ENCODE results near the gene TOMM22.

The TOMM22 gene

DNA sequence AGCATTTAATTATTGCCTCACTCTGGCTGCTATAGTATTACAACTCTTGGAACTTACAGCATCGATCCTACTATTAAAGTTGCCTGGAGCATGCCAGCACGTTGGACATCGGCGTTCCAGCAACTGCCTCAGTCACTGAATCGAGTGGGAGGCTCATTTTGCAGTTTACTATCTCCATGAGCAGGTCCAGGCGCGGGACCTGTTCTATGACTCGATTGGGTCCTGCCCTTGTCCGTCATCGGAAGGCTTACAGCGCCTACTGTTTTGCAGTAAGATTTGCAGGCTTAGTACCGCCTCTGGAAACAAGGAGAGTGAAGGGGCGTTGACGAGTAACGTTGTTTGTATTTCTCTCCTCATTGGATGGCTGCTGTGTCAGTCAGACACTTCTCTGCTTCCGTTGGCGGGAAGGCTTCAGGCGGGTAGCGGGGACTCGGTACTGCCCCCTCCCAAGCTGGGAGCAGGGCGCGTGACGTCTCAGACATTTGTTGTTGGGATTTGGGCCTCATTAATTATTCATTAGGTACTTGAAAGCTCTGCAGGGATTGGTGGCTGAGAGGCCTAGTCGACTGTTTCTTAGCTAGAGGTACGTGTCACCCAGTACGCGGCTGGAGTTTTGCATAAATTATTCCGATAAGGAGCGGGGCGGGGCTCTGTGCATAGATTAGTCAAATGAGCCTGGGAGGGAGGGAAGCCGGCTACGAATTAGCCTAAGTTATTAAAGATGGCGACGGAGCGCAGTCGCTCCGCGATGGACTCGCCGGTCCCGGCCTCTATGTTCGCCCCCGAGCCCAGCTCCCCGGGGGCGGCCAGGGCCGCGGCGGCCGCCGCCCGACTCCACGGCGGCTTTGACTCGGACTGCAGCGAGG lies 23.7 kb downstream of the TOMM22 start, which contains the start of gene GTPBP1:
Gene GTPBP1 (plus strand): TSS at position 710 of the 866 bp plus-strand sequence. CDS start 12 bp downstream, at position 722.
- no peaks in the 10 kb centered on the region for H3K27me3 Mint-ChIP-seq
- H3K4me1 Mint-ChIP-seq = peaks cover 60% of the 10 kb centered on the region
- H3K27ac Mint-ChIP-seq = peak within 1 kb of the TSS; percentile 89
- H3K36me3 Mint-ChIP-seq = peaks cover 2% of the 10 kb centered on the region
- H3K9me3 Mint-ChIP-seq = no peaks in the 10 kb centered on the region
- H3K4me3 Mint-ChIP-seq = peak within 1 kb of the TSS; percentile 93

DNA sequence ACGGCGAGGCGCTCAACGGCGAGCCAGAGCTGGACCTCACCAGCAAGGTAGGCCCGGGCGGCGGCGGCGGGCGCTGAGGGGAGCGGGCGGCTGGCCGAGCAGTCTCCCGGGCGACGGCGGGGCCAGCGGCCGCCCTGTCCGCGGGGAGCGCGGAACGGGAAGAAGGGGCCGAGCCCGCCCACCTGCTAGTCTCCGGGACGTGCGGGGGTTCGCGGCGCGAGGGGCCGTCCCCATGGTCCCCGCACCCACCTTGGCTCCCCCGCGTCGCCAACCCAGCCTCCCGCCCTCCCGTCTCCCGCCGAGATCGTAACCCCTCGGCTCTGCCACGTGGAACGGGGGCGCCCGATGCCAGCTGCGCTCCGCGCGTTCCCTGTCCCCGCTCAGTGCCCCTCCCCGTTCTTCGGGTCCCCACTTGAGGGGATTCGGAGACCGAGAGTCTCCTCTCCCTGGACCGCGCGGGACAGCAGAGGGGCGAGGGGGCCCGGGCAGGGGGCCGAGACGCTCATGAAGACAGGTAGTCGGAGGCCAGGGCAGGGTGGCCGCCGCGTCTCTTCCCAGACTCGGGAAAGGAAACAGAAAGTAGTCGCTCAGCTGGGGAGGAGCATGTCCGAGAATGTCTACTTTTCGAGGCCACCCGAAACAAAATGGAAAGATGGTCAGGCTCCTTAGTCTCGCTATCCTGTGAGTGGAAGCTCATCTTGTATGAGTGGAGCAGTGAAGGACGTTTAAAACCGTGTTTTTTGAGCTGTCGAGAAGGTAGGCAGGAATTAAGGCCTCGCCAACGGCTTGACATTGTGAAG lies 24.5 kb downstream of the TOMM22 start:
- no peaks in the 10 kb centered on the region for H3K9me3 Mint-ChIP-seq
- H3K4me1 Mint-ChIP-seq = peaks cover 68% of the 10 kb centered on the region
- H3K36me3 Mint-ChIP-seq = peaks cover 2% of the 10 kb centered on the region

DNA sequence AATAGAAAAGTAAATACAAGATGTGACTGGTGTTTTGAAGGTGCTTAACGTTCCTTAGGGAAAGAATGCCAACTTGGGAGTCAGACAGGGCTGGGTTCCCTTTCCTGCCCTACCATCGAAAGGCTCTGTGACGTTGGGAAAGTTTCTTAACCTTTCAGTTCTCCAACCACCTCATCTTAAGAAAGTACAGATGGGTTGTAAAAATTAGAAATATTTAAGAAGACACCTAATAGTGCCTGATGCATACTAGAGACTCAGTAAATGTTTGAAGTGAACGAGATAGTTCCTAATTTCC lies 25.1 kb downstream of the TOMM22 start:
- H3K27ac Mint-ChIP-seq = peak overlapping the region; percentile 89
- peaks cover 2% of the 10 kb centered on the region for H3K36me3 Mint-ChIP-seq
- peak overlapping the region; percentile 93 for H3K4me3 Mint-ChIP-seq
- H3K27me3 Mint-ChIP-seq = no peaks in the 10 kb centered on the region
- H3K9me3 Mint-ChIP-seq = no peaks in the 10 kb centered on the region
- H3K4me1 Mint-ChIP-seq = peaks cover 67% of the 10 kb centered on the region

More for the DNA sequence above, 24.5 kb downstream of the TOMM22 start:
- Mint-ChIP-seq H3K27ac (peak overlapping the region; percentile 89), H3K27me3 (no peaks in the 10 kb centered on the region), H3K4me3 (peak overlapping the region; percentile 93)

DNA sequence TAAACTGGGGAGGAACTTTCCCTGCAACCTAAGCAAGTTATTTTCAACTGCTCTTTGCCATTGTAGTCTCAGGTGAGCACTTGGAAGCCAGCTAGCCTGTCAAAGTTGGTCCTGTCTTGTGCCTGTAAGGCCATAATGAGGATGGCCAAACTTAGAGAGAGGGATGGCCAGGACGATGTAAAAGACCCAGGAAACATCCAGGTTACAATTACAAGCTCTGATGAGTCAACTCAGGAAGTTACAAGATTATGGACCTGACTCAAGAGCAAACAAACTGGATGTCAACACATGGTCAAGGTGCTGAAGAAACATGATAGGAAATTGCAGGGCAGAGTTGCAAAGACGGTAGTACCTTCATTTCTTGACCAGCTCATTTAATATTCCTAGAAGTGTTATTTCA lies 25.6 kb downstream of the TOMM22 start:
- Mint-ChIP-seq H3K27me3 (no peaks in the 10 kb centered on the region), H3K4me1 (peaks cover 71% of the 10 kb centered on the region), H3K9me3 (no peaks in the 10 kb centered on the region), H3K27ac (peak overlapping the region; percentile 43), H3K36me3 (peaks cover 4% of the 10 kb centered on the region), H3K4me3 (peak overlapping the region; percentile 93)

DNA sequence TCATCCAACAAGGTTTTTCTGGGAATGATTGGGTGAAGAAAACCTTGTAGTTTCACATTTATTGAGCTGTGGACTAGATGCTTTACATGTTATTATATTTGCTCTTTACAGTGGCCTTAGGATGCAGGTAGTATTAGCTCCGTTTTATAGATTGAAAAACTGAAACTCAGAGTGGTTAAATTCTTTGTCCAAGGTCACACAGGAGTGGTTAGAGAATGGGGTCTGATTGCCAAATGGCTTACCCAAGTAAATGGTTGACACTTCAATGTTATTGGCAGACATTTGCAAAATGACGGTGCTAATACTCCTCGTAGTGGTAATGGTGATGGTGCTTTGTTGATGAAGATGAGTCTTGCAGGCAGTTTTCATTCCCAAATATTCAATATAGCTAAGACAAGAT lies 26.2 kb downstream of the TOMM22 start:
- no peaks in the 10 kb centered on the region for H3K9me3 Mint-ChIP-seq
- H3K36me3 Mint-ChIP-seq = peaks cover 6% of the 10 kb centered on the region
- no peaks in the 10 kb centered on the region for H3K27me3 Mint-ChIP-seq
- peak overlapping the region; percentile 3 for H3K27ac Mint-ChIP-seq
- H3K4me3 Mint-ChIP-seq = peak overlapping the region; percentile 93
- peaks cover 77% of the 10 kb centered on the region for H3K4me1 Mint-ChIP-seq

DNA sequence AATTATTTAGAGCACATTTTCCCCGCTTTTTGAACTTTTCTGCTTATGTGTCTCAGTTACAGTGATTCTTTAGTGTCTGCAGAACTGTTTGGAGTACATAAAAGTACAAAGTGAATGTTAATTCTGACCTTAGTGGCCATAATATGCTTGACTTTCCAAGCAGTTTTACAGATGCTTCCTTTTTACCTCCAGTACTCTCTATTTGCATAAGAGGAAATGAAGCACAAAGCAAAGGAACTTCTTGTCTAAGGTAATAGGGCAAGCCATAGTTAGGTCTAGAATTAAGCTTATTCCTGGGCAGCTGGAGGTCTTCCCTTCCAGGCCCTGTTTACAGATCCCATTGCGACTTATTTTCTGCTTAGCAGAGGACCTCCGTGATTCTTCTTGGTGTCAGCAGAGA lies 27.5 kb downstream of the TOMM22 start:
- Mint-ChIP-seq H3K27ac (no peak overlapping the region), H3K9me3 (no peaks in the 10 kb centered on the region), H3K4me1 (peaks cover 84% of the 10 kb centered on the region), H3K36me3 (peaks cover 7% of the 10 kb centered on the region), H3K27me3 (no peaks in the 10 kb centered on the region), H3K4me3 (peak overlapping the region; percentile 38)

DNA sequence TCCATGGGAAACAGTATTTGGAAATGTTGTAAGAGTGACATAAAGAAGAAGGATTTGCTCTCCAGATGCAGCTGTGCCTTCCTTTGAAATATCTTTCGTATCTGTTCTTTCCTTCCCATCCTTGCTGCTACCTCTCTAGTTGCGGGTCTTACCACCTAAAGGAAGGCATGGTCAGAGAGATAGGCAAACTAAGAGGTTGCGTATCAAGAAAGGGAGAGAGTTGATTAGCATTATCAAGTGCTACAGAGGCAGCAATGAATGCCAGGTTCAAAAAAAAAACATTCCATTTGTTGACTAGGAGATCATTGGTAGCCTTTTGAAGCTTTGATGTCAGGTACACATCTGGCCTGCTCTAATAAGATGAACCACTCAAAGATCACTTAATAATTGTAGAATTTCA lies 28.6 kb downstream of the TOMM22 start:
- Mint-ChIP-seq H3K27ac (no peak overlapping the region), H3K4me3 (no peak overlapping the region), H3K9me3 (no peaks in the 10 kb centered on the region), H3K27me3 (no peaks in the 10 kb centered on the region), H3K4me1 (peaks cover 84% of the 10 kb centered on the region), H3K36me3 (peaks cover 7% of the 10 kb centered on the region)

DNA sequence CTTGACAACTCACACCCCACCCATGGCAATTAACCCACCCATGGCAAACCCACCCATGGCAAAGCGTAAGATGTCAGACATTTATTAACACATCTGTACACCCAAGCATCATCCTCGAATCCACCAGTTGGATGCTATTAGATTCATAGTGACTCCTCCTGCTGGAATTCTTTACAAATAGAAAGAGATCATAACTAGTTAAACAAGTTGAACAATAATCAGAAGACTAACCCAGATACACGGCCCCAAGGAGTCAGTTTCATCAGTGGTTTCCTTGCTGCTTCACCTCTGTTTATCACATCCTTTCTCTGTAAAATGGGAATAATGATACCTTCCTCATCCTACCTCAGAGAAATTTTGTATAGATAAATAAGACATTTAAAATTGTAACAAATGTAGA lies 29.1 kb downstream of the TOMM22 start:
- H3K36me3 Mint-ChIP-seq = peaks cover 7% of the 10 kb centered on the region
- no peaks in the 10 kb centered on the region for H3K9me3 Mint-ChIP-seq
- H3K27ac Mint-ChIP-seq = peak overlapping the region; percentile 23
- H3K27me3 Mint-ChIP-seq = no peaks in the 10 kb centered on the region
- peaks cover 86% of the 10 kb centered on the region for H3K4me1 Mint-ChIP-seq
- no peak overlapping the region for H3K4me3 Mint-ChIP-seq

DNA sequence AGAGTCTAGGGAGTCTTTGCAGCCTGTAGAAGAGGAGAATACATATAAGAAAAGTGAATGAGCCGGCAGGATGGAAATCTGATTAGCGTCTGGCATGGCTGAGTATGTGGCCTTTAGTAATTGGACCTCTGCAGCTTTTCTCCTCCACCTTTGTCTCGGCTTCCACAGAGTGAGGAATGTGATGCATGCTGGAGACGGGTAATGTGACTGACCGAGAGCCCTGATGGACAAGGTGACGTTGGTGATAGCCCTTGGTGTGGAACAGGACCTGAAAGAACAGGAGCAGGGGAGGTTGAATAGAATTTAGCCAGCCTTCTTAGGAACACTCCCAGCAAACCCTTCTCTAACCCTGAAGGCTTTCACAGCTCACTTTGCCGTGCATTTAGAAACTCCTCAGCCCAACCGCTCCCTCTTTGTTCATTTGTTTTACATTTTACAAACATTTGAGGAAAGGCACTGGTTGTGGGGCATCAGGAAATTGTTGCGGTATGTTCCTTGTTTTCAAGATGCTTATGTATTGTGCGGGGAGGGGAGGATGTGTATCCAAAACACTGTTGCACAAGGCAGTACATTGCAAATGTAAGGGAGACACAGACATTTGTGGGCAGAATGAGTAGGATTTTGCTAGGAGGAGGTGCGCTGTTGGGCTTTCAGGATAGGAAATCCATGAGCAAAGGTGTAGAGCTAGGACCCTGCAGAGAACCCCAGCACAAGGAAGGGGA lies 30.9 kb downstream of the TOMM22 start:
- Mint-ChIP-seq H3K9me3 (no peaks in the 10 kb centered on the region), H3K36me3 (peaks cover 10% of the 10 kb centered on the region), H3K27ac (peak overlapping the region; percentile 66), H3K4me3 (no peak overlapping the region), H3K4me1 (peaks cover 74% of the 10 kb centered on the region), H3K27me3 (no peaks in the 10 kb centered on the region)

DNA sequence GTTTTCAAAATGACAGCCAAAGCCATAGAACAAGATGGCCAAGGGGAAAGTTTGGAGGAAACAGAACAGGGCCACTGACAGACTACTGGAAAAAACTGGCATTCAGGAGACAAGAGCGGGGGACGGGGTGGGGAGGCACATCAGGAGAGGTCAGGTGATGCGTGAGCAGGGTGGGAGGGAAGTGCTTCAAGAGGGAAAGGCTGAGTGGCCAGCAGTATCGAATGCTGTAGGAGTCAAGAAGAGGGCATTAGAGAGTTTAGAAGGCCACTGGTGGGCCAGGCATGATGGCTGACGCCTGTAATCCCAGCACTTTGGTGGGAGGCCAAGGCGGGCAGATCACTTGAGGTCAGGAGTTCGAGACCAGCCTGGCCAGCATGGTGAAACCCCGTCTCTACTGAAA lies 32.2 kb downstream of the TOMM22 start:
- no peak overlapping the region for H3K4me3 Mint-ChIP-seq
- no peaks in the 10 kb centered on the region for H3K27me3 Mint-ChIP-seq
- no peak overlapping the region for H3K27ac Mint-ChIP-seq
- no peaks in the 10 kb centered on the region for H3K9me3 Mint-ChIP-seq
- H3K4me1 Mint-ChIP-seq = peaks cover 70% of the 10 kb centered on the region
- H3K36me3 Mint-ChIP-seq = peaks cover 10% of the 10 kb centered on the region

DNA sequence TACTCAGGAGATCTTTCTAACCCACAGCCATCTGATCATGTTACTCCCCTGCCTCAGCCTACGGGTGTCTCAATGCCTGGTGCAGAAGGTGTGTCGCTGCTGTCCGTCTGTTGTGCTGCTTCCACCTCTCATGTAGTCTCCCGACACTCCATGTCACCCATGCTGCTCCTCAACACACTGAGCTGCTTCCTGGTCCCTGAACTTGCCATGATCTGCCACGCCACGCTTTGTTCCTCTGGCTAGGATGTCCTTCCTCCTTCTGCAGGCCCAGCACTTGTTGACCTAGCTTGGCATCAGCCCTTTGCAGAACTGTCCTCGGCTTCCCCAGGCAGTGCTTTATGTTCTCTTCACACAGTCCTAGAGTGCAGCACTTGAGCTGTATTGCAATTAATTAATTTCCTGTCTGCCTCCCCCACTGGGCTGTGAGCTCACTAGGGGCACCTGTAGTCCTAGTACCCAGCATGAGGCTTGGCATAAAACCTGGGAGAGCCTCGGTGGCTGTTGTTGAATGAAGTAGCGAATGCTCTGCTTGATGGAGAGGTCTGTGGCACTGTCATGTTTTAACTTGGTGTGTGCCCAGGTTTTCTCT lies 33.5 kb downstream of the TOMM22 start:
- H3K27ac Mint-ChIP-seq = peak overlapping the region; percentile 84
- peaks cover 58% of the 10 kb centered on the region for H3K4me1 Mint-ChIP-seq
- H3K9me3 Mint-ChIP-seq = no peaks in the 10 kb centered on the region
- H3K4me3 Mint-ChIP-seq = no peak overlapping the region
- no peaks in the 10 kb centered on the region for H3K27me3 Mint-ChIP-seq
- peaks cover 10% of the 10 kb centered on the region for H3K36me3 Mint-ChIP-seq

DNA sequence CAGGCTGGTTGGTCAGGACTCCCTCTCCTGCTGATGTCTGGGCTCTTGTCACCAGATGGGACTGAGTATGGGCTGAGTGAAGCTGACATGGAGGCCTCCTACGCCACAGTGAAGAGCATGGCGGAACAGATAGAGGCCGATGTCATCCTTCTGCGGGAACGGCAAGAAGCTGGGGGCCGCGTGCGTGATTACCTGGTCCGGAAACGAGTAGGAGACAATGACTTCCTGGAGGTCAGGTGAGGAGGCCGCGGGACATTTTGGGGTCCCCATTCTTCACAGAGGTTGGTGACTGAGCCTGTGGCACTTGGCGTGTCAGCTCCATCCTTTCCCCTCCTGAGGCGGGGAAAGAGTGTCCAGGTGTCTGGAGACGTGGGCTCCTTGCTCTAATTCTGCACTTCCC lies 34.1 kb downstream of the TOMM22 start:
- Mint-ChIP-seq H3K36me3 (peaks cover 8% of the 10 kb centered on the region), H3K9me3 (no peaks in the 10 kb centered on the region), H3K27ac (no peak overlapping the region), H3K4me1 (peaks cover 52% of the 10 kb centered on the region), H3K4me3 (no peak overlapping the region), H3K27me3 (no peaks in the 10 kb centered on the region)

DNA sequence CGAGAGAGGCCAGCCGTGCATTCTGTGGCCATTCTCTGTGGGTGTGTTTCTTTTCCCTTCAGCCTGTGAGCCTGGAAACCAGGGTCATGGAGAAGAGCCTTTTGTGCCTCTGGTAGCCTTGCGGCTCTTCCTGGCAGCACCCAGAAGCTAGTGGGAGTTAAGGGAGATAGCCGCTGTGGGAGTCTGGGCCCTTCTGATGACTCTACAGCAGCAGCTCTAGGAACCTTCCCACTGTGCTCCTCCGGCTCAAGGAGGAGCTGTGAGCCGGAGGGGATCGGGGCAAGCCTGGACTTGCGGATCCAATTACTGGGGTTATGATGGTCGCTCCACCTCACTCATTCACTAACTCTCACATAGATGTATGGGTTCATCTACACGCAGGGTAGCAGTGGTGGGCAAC lies 34.5 kb downstream of the TOMM22 start:
- Mint-ChIP-seq H3K27ac (no peak overlapping the region), H3K4me3 (no peak overlapping the region), H3K4me1 (peaks cover 48% of the 10 kb centered on the region), H3K9me3 (no peaks in the 10 kb centered on the region), H3K36me3 (peaks cover 8% of the 10 kb centered on the region), H3K27me3 (no peaks in the 10 kb centered on the region)

DNA sequence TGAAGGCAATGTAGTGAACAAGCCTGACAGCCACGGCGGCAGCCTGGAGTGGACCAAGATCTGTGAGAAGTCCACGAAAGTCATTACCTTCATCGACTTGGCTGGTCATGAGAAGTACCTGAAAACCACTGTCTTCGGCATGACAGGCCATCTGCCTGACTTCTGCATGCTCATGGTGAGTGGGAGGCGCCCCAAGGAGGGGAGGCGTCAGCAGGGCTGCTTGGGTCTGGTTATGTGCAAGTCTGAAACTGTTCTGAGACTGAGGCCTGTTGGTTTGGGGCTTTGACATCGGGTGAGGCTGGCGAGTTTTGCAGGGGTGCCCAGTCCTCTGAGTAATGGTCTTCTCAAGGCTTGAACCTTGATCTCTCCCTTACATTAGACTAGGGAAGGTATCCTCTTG lies 35.1 kb downstream of the TOMM22 start:
- Mint-ChIP-seq H3K4me3 (no peak overlapping the region), H3K4me1 (peaks cover 43% of the 10 kb centered on the region), H3K36me3 (peaks cover 11% of the 10 kb centered on the region), H3K9me3 (no peaks in the 10 kb centered on the region), H3K27ac (no peak overlapping the region), H3K27me3 (no peaks in the 10 kb centered on the region)

DNA sequence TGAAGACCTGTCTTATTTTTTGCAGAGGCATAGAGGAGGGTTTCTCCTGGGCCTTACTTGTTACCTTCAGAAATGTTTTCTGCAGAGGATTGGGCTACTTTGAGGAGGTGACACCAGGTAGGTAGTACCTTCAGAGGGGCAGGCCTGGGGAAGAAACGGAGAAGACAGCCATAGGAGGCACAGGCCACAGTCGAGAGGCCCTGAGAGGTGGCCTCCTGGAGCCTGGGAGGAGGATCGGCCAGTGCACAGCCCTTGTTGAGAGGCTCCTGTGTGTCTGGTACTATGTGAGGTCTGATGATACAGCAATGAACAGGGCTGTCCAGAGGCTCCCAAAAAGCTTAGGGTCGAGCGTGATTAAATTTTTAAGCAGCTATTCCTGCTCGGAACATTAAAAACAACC lies 35.5 kb downstream of the TOMM22 start:
- Mint-ChIP-seq H3K9me3 (no peaks in the 10 kb centered on the region), H3K36me3 (peaks cover 10% of the 10 kb centered on the region), H3K4me3 (no peak overlapping the region), H3K27me3 (no peaks in the 10 kb centered on the region), H3K27ac (no peak overlapping the region), H3K4me1 (peaks cover 39% of the 10 kb centered on the region)
